Thoracic aorta (tissue), 2 donors: ENCODE data around the gene NOS1AP. TPM values are rescaled to one million over a fixed set of nuclear protein-coding genes. Genes with fewer than 3 reads are reported as not detected.

Source experiments
- ATAC-seq: fragments of 150-250 bp; one replicate; pipeline ENCODE4 v1.8.0; 2017; ENCODE audit warnings: low read depth; ENCODE audit not compliant: insufficient number of reproducible peaks, low FRiP score
- DNase-seq: peaks from one replicate; pipeline ENCODE4 v3.0.0-alpha.2; 2020; ENCODE audit warnings: low spot score
- H3K27ac ChIP-seq, 2 donors: fragments of 200-600 bp; sonication (generic); 1 replicate in 1 of 2; 2 replicates in 1 of 2; pipeline ENCODE4 v1.5.1; 2016; ENCODE audit warnings: mild to moderate bottlenecking in 2 of 2, moderate library complexity in 2 of 2
- H3K27me3 ChIP-seq: fragments of 200-600 bp; sonication (generic); replicated peaks from 2 replicates; pipeline ENCODE4 v1.6.0; 2016; ENCODE audit warnings: mild to moderate bottlenecking; ENCODE audit not compliant: insufficient read depth
- H3K36me3 ChIP-seq: fragments of 200-600 bp; sonication (generic); one replicate; pipeline ENCODE4 v1.5.1; 2016
- H3K4me1 ChIP-seq, 2 donors: fragments of 200-600 bp; sonication (generic); 1 replicate in 1 of 2; 2 replicates in 1 of 2; pipeline versions ENCODE4 v1.5.1 to v1.6.0; 2016; ENCODE audit warnings: low read depth in 2 of 2, mild to moderate bottlenecking in 1 of 2; ENCODE audit not compliant: control insufficient read depth in 1 of 2
- H3K4me3 ChIP-seq: fragments of 200-600 bp; sonication (generic); 2 replicates; pipeline ENCODE4 v1.5.1; 2016; ENCODE audit warnings: mild to moderate bottlenecking
- H3K9me3 ChIP-seq: fragments of 200-600 bp; sonication (generic); 2 replicates; pipeline ENCODE4 v1.5.1; 2016
- CTCF ChIP-seq: fragments of 200-600 bp; sonication (generic); IDR thresholded peaks from one replicate; pipeline ENCODE4 v1.5.1; 2019; ENCODE audit warnings: antibody characterized with exemption
- total RNA-seq, 2 donors: library from RNA; depleted of rRNA; stranded (reverse); fragments of >200 nt; gene quantifications; one replicate each; pipeline versions ENCODE4 v1.1.0 to v1.2.3, GENCODE V29; 2016

The NOS1AP gene
- total RNA-seq, 2 donors from 2014 or later = 6.3 to 12.2 TPM

GRCh38 chr1:162381383-162381782, 311.9 kb downstream of the NOS1AP start, which contains the start of gene C1orf226:
C1orf226 (plus strand) TSS chr1:162381728; CDS start chr1:162381902, 174 bp downstream.
- Histone ChIP-seq H3K27ac (no peak within 1 kb of the TSS), H3K4me1 (no peaks in the 10 kb centered on the region), H3K4me3 (no peak within 1 kb of the TSS), H3K27me3 (no peaks in the 10 kb centered on the region), H3K36me3 (no peaks in the 10 kb centered on the region), H3K9me3 (no peaks in the 10 kb centered on the region)
- no peak for DNase-seq
- no peak for ATAC-seq
- TF ChIP-seq CTCF = no peak

- H3K4me1 ChIP-seq = no peaks in the 10 kb centered on the region
- no peaks in the 10 kb centered on the region for H3K36me3 ChIP-seq
- no peak overlapping the region for H3K27ac ChIP-seq
- no peaks in the 10 kb centered on the region for H3K9me3 ChIP-seq
- no peaks in the 10 kb centered on the region for H3K27me3 ChIP-seq
- no peak for ATAC-seq
- DNase-seq = no peak
- no peak overlapping the region for H3K4me3 ChIP-seq
- no peak for TF ChIP-seq CTCF
Measured at GRCh38 chr1:162381941-162382750, 312.7 kb downstream of the NOS1AP start.

GRCh38 chr1:162383091-162383490, 313.6 kb downstream of the NOS1AP start:
- Histone ChIP-seq H3K27me3 (no peaks in the 10 kb centered on the region), H3K4me3 (no peak overlapping the region), H3K4me1 (no peaks in the 10 kb centered on the region), H3K9me3 (no peaks in the 10 kb centered on the region), H3K27ac (no peak overlapping the region), H3K36me3 (no peaks in the 10 kb centered on the region)
- ATAC-seq (no peak), DNase-seq (no peak)
- no peak for TF ChIP-seq CTCF

GRCh38 chr1:162383516-162383915, 314.0 kb downstream of the NOS1AP start:
- no peaks in the 10 kb centered on the region for H3K9me3 ChIP-seq
- no peak for TF ChIP-seq CTCF
- DNase-seq = no peak
- no peaks in the 10 kb centered on the region for H3K36me3 ChIP-seq
- H3K27ac ChIP-seq = no peak overlapping the region
- no peak for ATAC-seq
- no peaks in the 10 kb centered on the region for H3K27me3 ChIP-seq
- H3K4me3 ChIP-seq = no peak overlapping the region
- H3K4me1 ChIP-seq = no peaks in the 10 kb centered on the region

- no peak for ATAC-seq
- no peak for TF ChIP-seq CTCF
- Histone ChIP-seq H3K9me3 (no peaks in the 10 kb centered on the region), H3K27me3 (no peaks in the 10 kb centered on the region), H3K4me1 (no peaks in the 10 kb centered on the region), H3K27ac (no peak overlapping the region), H3K4me3 (no peak overlapping the region), H3K36me3 (no peaks in the 10 kb centered on the region)
- DNase-seq = no peak
Measured at GRCh38 chr1:162384116-162384515, 314.6 kb downstream of the NOS1AP start.
